GM12892 (cell line): ENCODE results near the gene MERTK.

Experiments
- POLR2A ChIP-seq: IDR thresholded peaks from 2 replicates; pipeline ENCODE4 v1.6.1; 2011; ENCODE audit warnings: low read depth, low read length, control low read depth
- POLR2AphosphoS5 ChIP-seq: IDR thresholded peaks from 2 replicates; pipeline ENCODE4 v1.6.1; 2011; ENCODE audit warnings: low read depth, low read length, control low read depth
- TAF1 ChIP-seq: IDR thresholded peaks from 2 replicates; pipeline ENCODE4 v1.6.1; 2011; ENCODE audit warnings: low read depth, mild to moderate bottlenecking, control low read depth, low read length, borderline replicate concordance

DNA sequence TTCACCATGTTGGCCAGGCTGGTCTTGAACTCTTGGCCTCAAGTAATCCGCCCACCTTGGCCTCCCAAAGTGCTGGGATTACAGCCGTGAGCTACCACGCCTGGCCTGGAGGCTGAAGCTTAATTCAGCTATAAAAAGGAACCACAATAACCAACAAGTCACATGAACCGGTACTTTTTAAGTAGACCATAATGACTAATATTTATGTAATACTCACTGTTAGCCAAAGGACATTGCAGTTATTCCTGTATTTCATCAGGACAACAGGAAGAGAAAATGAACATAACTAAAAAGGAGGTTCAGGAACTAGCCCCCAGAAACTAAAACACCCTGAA is 107.6 kb downstream of the MERTK start:
- TF ChIP-seq POLR2A (no peak), POLR2AphosphoS5 (no peak), TAF1 (no peak)
